Activated CD4-positive, alpha-beta T cell treated with anti-CD3 and anti-CD28 coated beads, Interleukin-2, amount 10 ng/mL, durations not matched to agents 7 days and 5 days (primary cell): Measurements from ENCODE around the gene CCDC32. TPM values are rescaled to one million over a fixed set of nuclear protein-coding genes. Genes with fewer than 3 reads are reported as not detected.

Source experiments
- total RNA-seq, 2 experiments: library from RNA; stranded (reverse); gene quantifications; one replicate each; pipeline ENCODE4 v1.2.3, GENCODE V29; 2021

The CCDC32 gene
- total RNA-seq, 2 experiments from 2014 or later: 17.0 to 22.7 TPM

Other genes with a start within 250 kb of the CCDC32 start
- 1 to 10 TPM; 6.6 to 8.5 TPM for gene INAFM2, start 241.3 kb downstream of the CCDC32 start, total RNA-seq
- 1 to 10 TPM in 1 of 2 experiments, under 1 TPM in 1; 0.81 to 1.0 TPM for gene CCDC9B, start 224.1 kb downstream of the CCDC32 start, total RNA-seq
- gene PHGR1, start 214.0 kb downstream of the CCDC32 start, total RNA-seq: not detected
- 1 to 10 TPM in 1 of 2 experiments, under 1 TPM in 1; 0.60 to 1.4 TPM for gene DISP2, start 206.8 kb downstream of the CCDC32 start, total RNA-seq
- 10 to 100 TPM; 57.5 to 63.3 TPM for gene KNSTRN, start 182.3 kb downstream of the CCDC32 start, total RNA-seq
- gene IVD, start 159.2 kb downstream of the CCDC32 start, total RNA-seq: 10 to 100 TPM; 38.4 to 47.1 TPM
- 10 to 100 TPM; 28.7 to 30.8 TPM for gene BAHD1, start 124.1 kb downstream of the CCDC32 start, total RNA-seq
- 10 to 100 TPM; 14.3 to 14.6 TPM for gene CHST14, start 94.1 kb downstream of the CCDC32 start, total RNA-seq
- 10 to 100 TPM in 1 of 2 experiments, 1 to 10 TPM in 1; 10.0 to 13.0 TPM for gene RPUSD2, start 4.3 kb upstream of the CCDC32 start, total RNA-seq
- gene KNL1, start 29.2 kb upstream of the CCDC32 start, total RNA-seq: 10 to 100 TPM; 62.2 to 69.0 TPM
- 10 to 100 TPM; 59.9 to 66.7 TPM for gene RAD51, start 130.1 kb upstream of the CCDC32 start, total RNA-seq
- gene RMDN3, start 190.2 kb upstream of the CCDC32 start, total RNA-seq: 10 to 100 TPM; 26.0 to 32.6 TPM
- 10 to 100 TPM; 33.9 to 35.5 TPM for gene GCHFR, start 199.0 kb upstream of the CCDC32 start, total RNA-seq
- 1 to 10 TPM; 1.0 to 1.3 TPM for gene C15orf62, start 204.9 kb upstream of the CCDC32 start, total RNA-seq
- gene ZFYVE19, start 242.0 kb upstream of the CCDC32 start, total RNA-seq: 10 to 100 TPM; 31.1 to 32.2 TPM
- 10 to 100 TPM; 42.2 to 44.3 TPM for gene DNAJC17, start 242.4 kb upstream of the CCDC32 start, total RNA-seq